Heart left ventricle (tissue), 16 donors: ENCODE data around the gene MOGAT3. TPM values are rescaled to one million over a fixed set of nuclear protein-coding genes. Genes with fewer than 3 reads are reported as not detected.

Experiments used
- ATAC-seq, 4 donors: fragments of 200-7000 bp; cut with Tn5 transposase; one replicate each; pipeline ENCODE4 v1.9.1; 2020 to 2022; ENCODE audit warnings: moderate library complexity in 4 of 4, mild to moderate bottlenecking in 3 of 4, moderate number of reproducible peaks in 1 of 4
- DNase-seq, 5 donors: peaks; one replicate each; pipeline ENCODE4 v3.0.0-alpha.2; 2020
- H3K27ac ChIP-seq, 12 donors: fragments of 200-600 bp; sonication (generic) in 4 of 12; one replicate each; pipeline versions ENCODE4 v1.5.0 to v1.8.0; 2016 to 2022; ENCODE audit warnings: mild to moderate bottlenecking in 2 of 12
- H3K27me3 ChIP-seq, 9 donors: fragments of 200-600 bp; sonication (generic) in 2 of 9; one replicate each; pipeline versions ENCODE4 v1.5.1 to v1.8.0; 2016 to 2022; ENCODE audit warnings: mild to moderate bottlenecking in 3 of 9
- H3K36me3 ChIP-seq, 9 donors: fragments of 200-600 bp; sonication (generic) in 2 of 9; one replicate each; pipeline versions ENCODE4 v1.5.0 to v1.8.0; 2018 to 2022; ENCODE audit warnings: mild to moderate bottlenecking in 2 of 9
- H3K4me1 ChIP-seq, 12 donors: fragments of 200-600 bp; sonication (generic) in 4 of 12; one replicate each; pipeline versions ENCODE4 v1.5.0 to v1.8.0; 2016 to 2022; ENCODE audit warnings: mild to moderate bottlenecking in 3 of 12
- H3K4me3 ChIP-seq, 12 donors: fragments of 200-600 bp; sonication (generic) in 4 of 12; one replicate each; pipeline versions ENCODE4 v1.5.0 to v1.8.0; 2017 to 2022; ENCODE audit warnings: mild to moderate bottlenecking in 9 of 12, moderate library complexity in 4 of 12
- H3K9me3 ChIP-seq, 12 donors: fragments of 200-600 bp; sonication (generic) in 4 of 12; one replicate each; pipeline versions ENCODE4 v1.5.0 to v1.8.0; 2016 to 2022; ENCODE audit warnings: mild to moderate bottlenecking in 1 of 12
- CTCF ChIP-seq, 12 donors: fragments of 200-600 bp; sonication (generic) in 4 of 12; IDR thresholded peaks; one replicate each; pipeline versions ENCODE4 v1.5.0 to v1.8.0; 2018 to 2022; ENCODE audit warnings: antibody characterized with exemption in 12 of 12, mild to moderate bottlenecking in 5 of 12
- POLR2A ChIP-seq, 2 donors: fragments of 450-650 bp; IDR thresholded peaks; one replicate each; pipeline ENCODE4 v1.6.1; 2017; ENCODE audit warnings: antibody characterized with exemption in 2 of 2, mild to moderate bottlenecking in 2 of 2, moderate library complexity in 2 of 2
- WGBS, 4 donors: extraction: QIAGEN DNeasy Blood & Tissue Kit in 2 of 4; methylation state at CpG; one replicate each; pipeline versions ENCODE4 v1.1.5 to v1.1.7; 2013 to 2018; 5-methylcytosine and 5-hydroxymethylcytosine counted together
- intact Hi-C, 10 donors: fragments of 100-400 bp; cut with DNase I; formaldehyde crosslinking; loops; one replicate each; pipeline versions ENCODE4 v1.11.1 to v1.14.2; 2022
- polyA plus RNA-seq, 2 donors: library from polyadenylated mRNA; stranded (reverse); fragments of 200-250 nt; gene quantifications; one replicate each; pipeline ENCODE4 v1.2.3, GENCODE V29; 2013
- total RNA-seq, 9 donors: library from RNA; depleted of rRNA in 2 of 9; stranded (reverse); fragments of >200 nt in 2 of 9; fragmentation: NEBNext Ultra II Directional in 3 of 9; extraction: Animal tissue kit (Norgen Biotek cat#: 25700) in 3 of 9; gene quantifications; one replicate each; pipeline versions ENCODE4 v1.1.0 to v1.2.4, GENCODE V29; 2016 to 2023
- donor health status: ischemic (EF 13 %, LVEDD 7.1; RV severe dilation, severe dysfunction).
- donor health status: healthy with polysubstance abuse.
- donor health status: DM: no; HTN: yes; CAD: no.
- donor health status: DM: no; HTN: no; CAD: no.
- donor health status: ischemic (EF 25% LVEDD 6.9; RV normal size, moderate dysfunction).
- donor health status: ischemic (EF 25% LVEDD 5.7; RV mildly dilated, moderate dysfunction).
- donor health status: healthy.
- donor health status: DM: yes; HTN: yes; CAD: no.
- donor health status: ischemic (EF 35%, LVEDD 5.7; RV mildly dilated, moderate dysfunction).
- donor health status: nonischemic (EF 11% LVEDD 7.7; RV severe dilation, severe dysfunction).
- donor health status: DM: yes; HTN: yes; CAD: no.
- donor health status: PGD.
- donor health status: ischemic (EF 29% LVEDD 5.4; RV normal size, mild dysfunction).
- donor health status: nonischemic (EF 23%, LVEDD 6.1; RV moderate dilation, normal function).

MOGAT3 gene
- total and polyA plus RNA-seq, 11 donors: not detected

GRCh38 chr7:101233907-101234547 lies 33.2 kb upstream of the MOGAT3 start:
- H3K27ac ChIP-seq: no peak overlapping the region
- peaks cover 0 to 17% (median 3%) of the 10 kb centered on the region in 9 donors for H3K36me3 ChIP-seq
- intact Hi-C loops: loop anchor here in 1 of 10 donors (10.0 kb wide), 1 partner anchor 51 kb away; no protein-coding TSS in a partner anchor
- 87 to 90% (median 90%) methylated on average over 18 to 21 of the region's 21 CpGs for WGBS, 4 donors
- H3K27me3 ChIP-seq: no peaks in the 10 kb centered on the region
- no peak for TF ChIP-seq POLR2A (IDR thresholded peaks at IDR 0.05)
- TF ChIP-seq CTCF (IDR thresholded peaks at IDR 0.05): no peak
- no peaks in the 10 kb centered on the region for H3K9me3 ChIP-seq
- no peak overlapping the region for H3K4me3 ChIP-seq
- peak in 1 of 5 donors; percentile 15 for DNase-seq
- H3K4me1 ChIP-seq: peaks cover 0 to 43% (median 35%) of the 10 kb centered on the region in 12 donors
- ATAC-seq: no peak

GRCh38 chr7:101232141-101232850 lies 31.5 kb upstream of the MOGAT3 start:
- TF ChIP-seq POLR2A (IDR thresholded peaks at IDR 0.05) (no peak), CTCF (IDR thresholded peaks at IDR 0.05) (no peak)
- WGBS, 4 donors: 13 to 50% (median 21%) methylated on average over 5 to 52 of the region's 52 CpGs
- H3K27ac ChIP-seq: peak overlapping the region in 3 of 12 donors; percentile 5 to 29 (median 9)
- no peaks in the 10 kb centered on the region for H3K9me3 ChIP-seq
- intact Hi-C loops: loop anchor here in 1 of 10 donors (10.0 kb wide), 1 partner anchor 53 kb away; no protein-coding TSS in a partner anchor
- peak overlapping the region in 9 of 12 donors; percentile 19 to 40 (median 26) for H3K4me3 ChIP-seq
- H3K4me1 ChIP-seq: peaks cover 0 to 26% (median 17%) of the 10 kb centered on the region in 12 donors
- peak in 1 of 5 donors; percentile 29 for DNase-seq
- peak in 3 of 4 donors; percentile 19 to 38 (median 34) for ATAC-seq
- peaks cover 0 to 21% (median 15%) of the 10 kb centered on the region in 9 donors for H3K36me3 ChIP-seq
- H3K27me3 ChIP-seq: no peaks in the 10 kb centered on the region

- intact Hi-C loops: loop anchor here in 1 of 10 donors (10.0 kb wide), 1 partner anchor 53 kb away; no protein-coding TSS in a partner anchor
- TF ChIP-seq POLR2A (IDR thresholded peaks at IDR 0.05) (no peak), CTCF (IDR thresholded peaks at IDR 0.05) (no peak)
- ATAC-seq: no peak
- Histone ChIP-seq H3K4me1 (peaks cover 0 to 21% (median 13%) of the 10 kb centered on the region in 12 donors), H3K36me3 (peaks cover 0 to 26% (median 22%) of the 10 kb centered on the region in 9 donors), H3K4me3 (peak overlapping the region in 2 of 12 donors; percentile 26 to 32), H3K27ac (peak overlapping the region in 2 of 12 donors; percentile 5 to 29), H3K9me3 (no peaks in the 10 kb centered on the region), H3K27me3 (no peaks in the 10 kb centered on the region)
- DNase-seq: peak in 1 of 5 donors; percentile 19
- 56 to 70% (median 60%) methylated on average over 6 to 7 of the region's 7 CpGs for WGBS, 4 donors
These were observed 30.8 kb upstream of the MOGAT3 start for GRCh38 chr7:101231644-101232043.

DNA sequence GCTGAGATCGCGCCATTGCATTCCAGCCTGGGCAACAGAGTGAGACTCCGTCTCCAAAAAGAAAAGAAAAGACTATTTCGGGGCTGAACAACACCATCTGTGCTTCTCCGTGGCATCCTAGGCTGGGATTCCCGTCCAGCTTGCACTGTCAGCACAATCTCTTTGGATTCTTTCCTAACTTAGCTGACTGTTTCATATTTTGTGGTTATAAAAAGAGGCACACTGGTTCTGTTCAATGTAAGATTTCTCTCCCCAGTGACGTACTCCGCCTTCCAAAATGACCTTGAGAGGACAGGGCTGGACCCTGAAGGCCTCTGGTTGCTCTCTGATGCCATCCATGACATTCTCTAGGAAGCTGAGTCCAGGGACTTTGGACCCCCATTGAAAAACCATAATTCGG lies 25.9 kb upstream of the MOGAT3 start:
- TF ChIP-seq POLR2A (IDR thresholded peaks at IDR 0.05): no peak
- Histone ChIP-seq H3K27me3 (no peaks in the 10 kb centered on the region), H3K4me3 (no peak overlapping the region), H3K36me3 (peaks cover 0 to 69% (median 56%) of the 10 kb centered on the region in 9 donors), H3K9me3 (no peaks in the 10 kb centered on the region), H3K4me1 (peaks cover 0 to 12% (median 3%) of the 10 kb centered on the region in 12 donors), H3K27ac (no peak overlapping the region)
- no peak for ATAC-seq
- intact Hi-C loops: no loop called here
- DNase-seq: no peak
- WGBS, 4 donors: 92 to 94% (median 93%) methylated on average over 9 of the region's 9 CpGs
